ENCODE data around the gene SLC9A2.

GRCh38 chr2:102672107-102672776 lies 52.9 kb downstream of the SLC9A2 start:
- no peak for TF ChIP-seq POLR2AphosphoS5 (IDR thresholded peaks at IDR 0.05; ENCODE audit: low read depth, low read length)
- TF ChIP-seq TAF1 (IDR thresholded peaks at IDR 0.05; ENCODE audit: low read depth, low read length), result no peak

Measured in GM12891 (cell line).